Retinal pigment epithelial cell (primary cell): ENCODE results near the gene PRKAG2.

ENCODE experiments used
- DNase-seq: peaks from one replicate; pipeline ENCODE4 v3.0.0-alpha.2; 2010; ENCODE audit warnings: low read depth
- H3K4me3 ChIP-seq: 2 replicates; pipeline ENCODE4 v1.5.1; 2011; ENCODE audit warnings: mild to moderate bottlenecking, low read length, control low read depth, moderate library complexity
- TF ChIP-seq, protein P1 (sequence below): conservative IDR thresholded peaks from 2 replicates; pipeline ENCODE4 v1.5.1; 2011; ENCODE audit warnings: low read depth, low read length, control low read depth, inconsistent platforms

PRKAG2 gene

DNA sequence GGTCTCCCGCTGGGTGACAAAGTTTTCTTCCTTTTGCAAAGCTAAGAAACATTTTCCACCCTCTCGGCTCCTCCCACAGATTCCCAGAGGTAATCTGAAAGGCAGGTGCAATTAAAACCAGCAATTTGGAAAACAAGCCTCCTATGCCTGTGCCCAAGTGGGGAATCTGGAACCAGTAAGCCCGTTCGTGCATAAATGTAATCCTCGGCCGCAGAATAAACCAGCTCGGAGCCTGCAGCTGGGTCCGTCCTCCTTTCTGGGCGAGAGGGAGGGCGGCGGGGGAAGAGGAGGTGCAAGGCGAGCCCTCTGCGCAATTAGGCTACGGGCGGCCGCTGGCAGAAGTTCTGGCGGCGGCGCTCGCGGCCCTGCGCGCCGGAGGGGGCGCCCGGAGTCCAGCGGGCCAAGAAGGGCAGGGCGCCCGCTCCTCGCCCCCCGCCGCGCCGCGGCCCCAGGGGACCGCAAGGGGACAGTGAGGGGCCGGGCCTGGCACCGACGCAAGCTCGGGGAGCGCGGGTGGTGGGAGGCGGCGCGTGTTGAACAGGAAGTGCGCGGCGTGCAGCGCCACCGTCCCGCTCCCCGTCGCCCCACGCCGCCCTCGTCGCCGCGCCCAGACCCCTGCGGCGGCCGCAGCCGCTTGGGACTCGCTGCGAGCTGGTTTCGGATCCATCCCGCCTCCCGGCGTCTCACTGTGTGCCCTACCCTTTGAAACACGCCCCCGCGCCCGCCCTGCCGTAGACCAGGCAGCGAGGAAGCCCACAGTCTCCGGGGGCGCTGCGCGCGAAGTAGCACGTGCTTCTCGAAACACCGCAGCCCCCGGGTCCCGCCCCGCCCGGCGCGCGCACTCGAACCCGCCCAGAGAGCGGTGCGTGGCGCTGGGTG, at the start of gene PRKAG2:
Gene PRKAG2 (minus strand): TSS at position 217 of the 879 bp plus-strand sequence. CDS start 495 bp downstream, outside the sequence.
- TF ChIP-seq, protein P1, sequence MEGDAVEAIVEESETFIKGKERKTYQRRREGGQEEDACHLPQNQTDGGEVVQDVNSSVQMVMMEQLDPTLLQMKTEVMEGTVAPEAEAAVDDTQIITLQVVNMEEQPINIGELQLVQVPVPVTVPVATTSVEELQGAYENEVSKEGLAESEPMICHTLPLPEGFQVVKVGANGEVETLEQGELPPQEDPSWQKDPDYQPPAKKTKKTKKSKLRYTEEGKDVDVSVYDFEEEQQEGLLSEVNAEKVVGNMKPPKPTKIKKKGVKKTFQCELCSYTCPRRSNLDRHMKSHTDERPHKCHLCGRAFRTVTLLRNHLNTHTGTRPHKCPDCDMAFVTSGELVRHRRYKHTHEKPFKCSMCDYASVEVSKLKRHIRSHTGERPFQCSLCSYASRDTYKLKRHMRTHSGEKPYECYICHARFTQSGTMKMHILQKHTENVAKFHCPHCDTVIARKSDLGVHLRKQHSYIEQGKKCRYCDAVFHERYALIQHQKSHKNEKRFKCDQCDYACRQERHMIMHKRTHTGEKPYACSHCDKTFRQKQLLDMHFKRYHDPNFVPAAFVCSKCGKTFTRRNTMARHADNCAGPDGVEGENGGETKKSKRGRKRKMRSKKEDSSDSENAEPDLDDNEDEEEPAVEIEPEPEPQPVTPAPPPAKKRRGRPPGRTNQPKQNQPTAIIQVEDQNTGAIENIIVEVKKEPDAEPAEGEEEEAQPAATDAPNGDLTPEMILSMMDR = no peak
- peak within 1 kb of the TSS; percentile 63 for H3K4me3 ChIP-seq
- DNase-seq = no peak

DNA sequence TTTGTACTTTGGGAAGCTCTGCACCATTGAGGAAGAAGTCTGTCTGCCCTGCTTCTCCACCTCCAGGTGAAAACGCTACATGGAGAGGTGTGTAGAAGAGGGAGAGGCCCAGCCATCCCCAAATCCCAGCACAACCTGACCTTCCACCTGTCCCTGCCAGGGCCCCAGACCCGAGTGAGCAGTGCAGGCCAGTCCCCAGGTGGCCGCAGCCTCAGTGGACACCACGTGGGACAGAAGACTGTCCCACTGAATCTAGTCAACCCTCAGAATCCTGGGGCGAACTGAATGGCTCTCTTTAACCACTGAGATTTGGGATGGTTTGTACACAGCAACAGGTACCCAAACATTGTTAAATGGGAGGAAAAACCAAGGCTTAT, 49.4 kb upstream of the PRKAG2 start:
- TF ChIP-seq, protein P1 = no peak
- H3K4me3 ChIP-seq = no peak overlapping the region
- DNase-seq = no peak

DNA sequence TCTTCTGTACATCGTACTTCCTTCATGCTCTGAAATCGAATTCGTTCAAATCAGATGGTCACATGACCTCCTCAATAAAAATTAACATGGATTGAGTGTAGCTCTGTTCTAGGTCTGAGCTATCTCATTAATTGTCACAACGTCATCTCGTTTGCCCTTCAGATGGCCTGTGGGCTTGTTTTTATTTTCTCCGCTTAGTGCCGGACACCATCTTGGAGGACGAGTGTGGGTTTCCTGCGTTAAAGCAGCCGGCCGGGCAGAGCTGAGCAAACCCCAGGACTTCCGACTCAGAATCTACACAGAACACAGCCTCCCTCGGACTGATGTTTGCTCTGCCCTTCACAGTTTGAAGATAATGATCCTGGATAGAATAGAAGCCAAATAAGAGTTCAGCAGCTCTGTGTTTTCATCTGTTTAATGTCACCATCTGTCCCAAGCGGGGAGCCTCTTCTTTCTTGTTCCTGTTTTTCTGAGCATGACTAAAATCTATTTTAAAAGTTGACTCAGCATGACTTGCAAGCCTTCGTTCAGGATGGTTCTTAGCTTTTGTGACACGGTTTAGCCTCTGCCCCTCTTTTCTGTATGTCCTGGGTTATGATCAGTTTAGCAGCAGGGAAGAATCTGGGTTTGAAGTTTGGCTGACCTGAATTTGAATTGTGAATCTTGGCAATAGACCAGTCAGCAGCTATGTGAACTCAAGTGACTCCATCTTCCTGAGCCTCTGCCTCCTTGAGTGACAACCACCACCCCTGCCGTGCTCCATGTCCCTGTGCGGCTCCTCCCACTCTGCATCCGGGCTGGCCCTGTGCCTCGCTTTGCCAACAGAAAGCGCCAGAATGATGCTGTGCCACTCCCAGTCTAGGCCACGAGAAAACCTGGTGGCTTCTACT, 48.8 kb upstream of the PRKAG2 start:
- TF ChIP-seq, protein P1 = no peak
- H3K4me3 ChIP-seq = no peak overlapping the region
- DNase-seq = no peak

DNA sequence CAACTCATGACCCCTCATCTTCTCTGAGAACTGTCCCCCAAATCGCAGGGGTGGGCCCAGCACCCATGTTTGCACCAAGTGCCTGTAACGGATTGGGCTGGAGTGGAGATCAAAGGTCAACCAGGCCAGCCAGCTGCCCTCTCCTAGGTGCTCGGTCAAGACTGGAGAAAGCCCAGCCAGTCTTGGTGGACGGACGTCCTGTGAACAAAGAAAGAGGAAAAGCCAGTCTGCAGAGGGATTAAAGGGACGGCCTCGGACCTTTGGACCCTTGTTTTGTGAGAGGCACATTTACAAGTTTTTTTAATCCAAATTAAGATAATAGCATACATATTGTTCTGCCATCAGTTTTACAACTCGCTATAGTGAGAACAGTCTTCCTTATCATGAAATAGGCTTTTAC, 47.6 kb upstream of the PRKAG2 start:
- H3K4me3 ChIP-seq = no peak overlapping the region
- TF ChIP-seq, protein P1 = no peak
- DNase-seq = no peak

DNA sequence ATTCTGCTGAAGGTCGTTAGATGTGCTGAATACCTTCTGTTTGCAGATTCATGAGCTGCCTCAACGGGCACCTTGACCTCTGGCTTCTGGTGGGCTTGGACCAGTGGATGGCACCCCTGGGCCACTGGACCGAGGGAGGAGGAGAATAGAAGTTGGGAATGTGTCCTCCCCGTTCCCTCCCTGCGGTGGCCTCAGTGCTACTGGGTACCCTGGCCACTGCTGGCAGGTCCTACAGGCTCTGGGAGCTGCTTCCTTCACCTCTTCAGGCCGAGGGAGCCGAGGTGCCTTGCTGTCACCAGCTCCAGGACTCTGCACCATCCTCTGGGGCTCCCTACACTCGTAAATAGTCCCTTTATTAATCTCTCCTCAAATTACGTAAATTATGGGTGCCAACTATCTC, 47.1 kb upstream of the PRKAG2 start:
- TF ChIP-seq, protein P1 = no peak
- DNase-seq = no peak
- no peak overlapping the region for H3K4me3 ChIP-seq

DNA sequence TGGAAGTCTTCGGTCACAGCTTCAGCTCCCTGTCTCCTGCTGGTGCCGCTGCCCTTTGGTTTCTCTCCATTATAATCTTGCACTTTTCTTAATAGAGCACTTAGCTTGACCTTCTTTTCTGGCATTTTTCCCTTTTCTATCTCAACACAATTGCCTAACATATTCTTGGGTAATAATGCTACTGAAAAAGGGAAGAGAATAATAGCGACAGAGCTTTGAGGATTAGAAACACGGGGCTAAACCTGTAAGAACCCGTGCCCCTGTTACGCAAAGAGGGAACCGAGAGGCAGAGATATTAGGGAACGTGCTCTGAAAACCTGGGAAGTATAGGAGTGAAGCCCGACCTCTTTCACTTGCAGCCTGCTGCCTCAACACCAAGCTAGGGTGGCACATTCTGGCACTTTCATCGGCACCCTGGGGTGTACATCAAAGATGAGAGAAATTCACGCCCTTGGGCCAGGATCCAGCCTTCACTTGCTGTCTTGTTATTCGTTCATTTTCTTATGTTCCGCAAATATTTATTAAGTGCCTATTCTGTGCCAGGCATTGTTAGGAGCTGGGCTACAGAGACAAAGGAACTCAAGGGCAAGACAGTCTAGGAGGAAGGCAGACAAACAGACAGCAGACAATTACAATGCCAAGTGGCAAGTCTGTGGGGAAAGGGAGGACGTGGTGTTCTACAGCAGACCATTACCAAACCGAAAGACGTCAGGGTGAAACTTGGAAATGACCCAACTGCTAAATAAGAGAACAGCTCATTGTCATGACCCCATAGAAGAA, 46.4 kb upstream of the PRKAG2 start:
- no peak for DNase-seq
- TF ChIP-seq, protein P1 = no peak
- no peak overlapping the region for H3K4me3 ChIP-seq
